ENCODE data around the gene RFX8. TPM values are rescaled to one million over a fixed set of nuclear protein-coding genes. Genes with fewer than 3 reads are reported as not detected.

RFX8 gene
- total RNA-seq, result 0.65 to 0.86 TPM (median 0.66 TPM) in 3 replicates

DNA sequence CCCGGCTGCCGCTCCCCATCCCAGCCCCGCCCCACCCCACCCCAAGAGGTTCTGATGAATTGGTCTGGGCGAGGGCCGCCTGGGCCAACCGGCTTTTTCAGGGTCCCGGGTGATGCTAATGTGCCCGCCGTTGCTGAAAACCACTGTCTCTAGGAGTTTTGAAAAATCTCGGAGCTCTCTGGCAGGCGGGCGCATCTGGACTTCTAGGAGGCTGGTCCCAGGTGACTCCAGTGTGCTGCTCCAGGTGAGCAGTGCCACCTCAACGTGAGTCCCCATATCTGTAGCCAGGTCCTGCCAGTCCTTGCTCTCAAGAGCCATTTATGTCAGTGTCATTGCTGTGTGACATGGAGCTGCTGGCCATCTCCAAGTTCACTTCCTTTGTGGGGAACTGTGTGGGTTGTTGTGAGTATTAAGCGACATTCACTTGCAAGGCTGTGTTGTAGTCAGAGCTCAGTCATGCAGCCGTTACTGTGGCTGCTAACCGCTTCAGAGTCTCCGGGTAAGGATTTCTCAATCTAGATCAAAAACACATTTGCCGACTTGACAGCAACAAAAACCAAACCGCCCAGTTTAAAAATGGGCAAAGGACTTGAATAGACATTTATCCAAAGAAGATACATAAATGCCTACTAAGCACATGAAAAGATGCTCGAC lies at the start of gene RFX8:
TSS of gene RFX8 (minus strand) at position 382 of the 654 bp plus-strand sequence. CDS start 8,264 bp downstream, outside the sequence.
- H3K4me1 Mint-ChIP-seq, result peaks cover 29% of the 10 kb centered on the region
- no peak for DNase-seq (ENCODE audit: low spot score in 2 of 2, unreplicated experiment in 2 of 2)
- no peak within 1 kb of the TSS for H3K27ac Mint-ChIP-seq
- no peak for TF ChIP-seq CTCF (IDR thresholded peaks at IDR 0.05; ENCODE audit: unreplicated experiment)
- peak within 1 kb of the TSS; percentile 74 for H3K4me3 Mint-ChIP-seq
- peaks cover 7% of the 10 kb centered on the region for H3K27me3 Mint-ChIP-seq (ENCODE audit: low read depth)
- no peaks in the 10 kb centered on the region for H3K36me3 Mint-ChIP-seq
- no peaks in the 10 kb centered on the region for H3K9me3 Mint-ChIP-seq

DNA sequence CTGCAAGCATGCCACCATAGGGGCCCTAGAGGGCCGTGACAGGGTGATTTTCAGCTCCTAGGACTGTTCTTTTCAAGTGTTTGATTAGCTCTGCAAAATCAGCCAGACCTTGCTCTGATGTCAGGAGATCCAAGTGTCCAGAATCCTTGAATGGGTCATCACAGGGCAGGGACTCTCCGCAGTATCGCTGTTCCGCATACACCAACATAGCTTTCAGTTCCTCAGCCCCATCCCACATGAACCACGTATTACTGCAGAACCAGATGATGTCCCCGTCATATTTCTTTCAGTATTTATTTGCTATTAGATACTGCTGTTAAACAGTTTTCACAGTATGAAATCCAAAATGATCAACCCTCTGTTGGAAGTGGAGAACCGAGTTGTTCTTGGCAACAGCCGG lies 46.6 kb upstream of the RFX8 start:
- Mint-ChIP-seq H3K4me3 (no peak overlapping the region), H3K27me3 (ENCODE audit: low read depth) (no peaks in the 10 kb centered on the region), H3K9me3 (peaks cover 13% of the 10 kb centered on the region), H3K4me1 (peaks cover 20% of the 10 kb centered on the region), H3K36me3 (no peaks in the 10 kb centered on the region), H3K27ac (no peak overlapping the region)
- DNase-seq (ENCODE audit: low spot score in 2 of 2, unreplicated experiment in 2 of 2), result no peak
- TF ChIP-seq CTCF (IDR thresholded peaks at IDR 0.05; ENCODE audit: unreplicated experiment), result no peak

- H3K36me3 Mint-ChIP-seq, result no peaks in the 10 kb centered on the region
- no peak overlapping the region for H3K4me3 Mint-ChIP-seq
- no peak overlapping the region for H3K27ac Mint-ChIP-seq
Observed at GRCh38 chr2:101520246-101520645, 45.3 kb upstream of the RFX8 start.

DNA sequence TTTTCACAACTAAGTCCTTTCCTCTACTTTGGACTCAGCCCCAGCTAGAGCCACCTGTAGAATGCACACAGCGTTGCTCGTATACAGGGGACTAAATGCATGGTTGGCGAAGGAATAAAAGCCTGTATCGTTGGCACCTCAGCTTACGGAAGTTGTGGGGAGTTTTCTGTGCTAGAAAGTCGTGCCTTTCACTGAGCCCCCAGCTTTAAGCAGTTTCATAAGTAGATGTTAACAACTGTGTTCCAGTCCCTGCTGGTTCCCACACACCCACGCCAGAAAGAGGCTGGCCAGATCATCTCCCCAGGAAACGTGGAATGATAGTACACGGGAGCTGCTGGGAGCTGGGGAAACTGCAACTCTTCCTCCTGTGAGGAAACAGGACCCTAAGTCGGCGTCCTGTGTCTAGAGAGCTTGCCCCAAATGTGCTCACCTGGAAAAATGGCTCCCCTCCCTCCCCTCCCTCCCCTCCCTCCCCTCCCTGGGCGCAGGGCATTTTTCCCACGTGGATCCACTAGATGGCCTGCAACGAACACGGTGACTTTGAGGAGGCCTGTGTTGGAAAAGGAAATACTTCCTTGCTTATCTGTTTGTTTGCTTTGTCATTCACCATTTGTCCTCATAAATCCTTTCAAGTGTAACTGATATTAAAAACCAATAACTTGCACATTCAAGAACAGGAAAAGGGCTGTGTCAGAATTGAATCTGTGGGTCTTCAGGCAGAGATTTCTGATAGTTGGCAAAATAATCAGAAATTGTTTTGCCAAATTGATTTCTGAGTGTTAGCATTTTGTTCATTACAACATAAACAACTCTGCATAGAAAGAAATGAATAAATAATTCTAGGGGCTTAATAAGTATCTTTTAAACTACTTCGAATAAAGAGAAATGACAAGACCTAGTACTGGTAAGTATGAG lies 43.9 kb upstream of the RFX8 start:
- TF ChIP-seq CTCF (IDR thresholded peaks at IDR 0.05; ENCODE audit: unreplicated experiment), result no peak
- peaks cover 28% of the 10 kb centered on the region for H3K4me1 Mint-ChIP-seq
- H3K9me3 Mint-ChIP-seq, result peaks cover 8% of the 10 kb centered on the region
- H3K27ac Mint-ChIP-seq, result peak overlapping the region; percentile 39
- DNase-seq (ENCODE audit: low spot score in 2 of 2, unreplicated experiment in 2 of 2), result no peak
- no peak overlapping the region for H3K4me3 Mint-ChIP-seq
- no peaks in the 10 kb centered on the region for H3K36me3 Mint-ChIP-seq
- no peaks in the 10 kb centered on the region for H3K27me3 Mint-ChIP-seq (ENCODE audit: low read depth)

More at GRCh38 chr2:101520246-101520645, 45.3 kb upstream of the RFX8 start:
- peaks cover 26% of the 10 kb centered on the region for H3K4me1 Mint-ChIP-seq
- H3K9me3 Mint-ChIP-seq, result peaks cover 14% of the 10 kb centered on the region
- TF ChIP-seq CTCF (IDR thresholded peaks at IDR 0.05; ENCODE audit: unreplicated experiment), result no peak
- H3K27me3 Mint-ChIP-seq (ENCODE audit: low read depth), result no peaks in the 10 kb centered on the region
- DNase-seq (ENCODE audit: low spot score in 2 of 2, unreplicated experiment in 2 of 2), result no peak

- Mint-ChIP-seq H3K36me3 (no peaks in the 10 kb centered on the region), H3K4me3 (no peak overlapping the region), H3K27ac (peak overlapping the region; percentile 75), H3K9me3 (peaks cover 6% of the 10 kb centered on the region), H3K4me1 (peaks cover 28% of the 10 kb centered on the region), H3K27me3 (ENCODE audit: low read depth) (no peaks in the 10 kb centered on the region)
- no peak for TF ChIP-seq CTCF (IDR thresholded peaks at IDR 0.05; ENCODE audit: unreplicated experiment)
- DNase-seq (ENCODE audit: low spot score in 2 of 2, unreplicated experiment in 2 of 2), result no peak
Observed at GRCh38 chr2:101517758-101518271, 42.9 kb upstream of the RFX8 start.

Measured in mesothelial cell of epicardium (in vitro differentiated cells).